LoVo (cell line): ENCODE measurements around the gene MMD.

Source experiments
- DNase-seq: peaks from one replicate; pipeline ENCODE4 v3.0.0-alpha.2; 2016; ENCODE audit warnings: low spot score

MMD gene

DNA sequence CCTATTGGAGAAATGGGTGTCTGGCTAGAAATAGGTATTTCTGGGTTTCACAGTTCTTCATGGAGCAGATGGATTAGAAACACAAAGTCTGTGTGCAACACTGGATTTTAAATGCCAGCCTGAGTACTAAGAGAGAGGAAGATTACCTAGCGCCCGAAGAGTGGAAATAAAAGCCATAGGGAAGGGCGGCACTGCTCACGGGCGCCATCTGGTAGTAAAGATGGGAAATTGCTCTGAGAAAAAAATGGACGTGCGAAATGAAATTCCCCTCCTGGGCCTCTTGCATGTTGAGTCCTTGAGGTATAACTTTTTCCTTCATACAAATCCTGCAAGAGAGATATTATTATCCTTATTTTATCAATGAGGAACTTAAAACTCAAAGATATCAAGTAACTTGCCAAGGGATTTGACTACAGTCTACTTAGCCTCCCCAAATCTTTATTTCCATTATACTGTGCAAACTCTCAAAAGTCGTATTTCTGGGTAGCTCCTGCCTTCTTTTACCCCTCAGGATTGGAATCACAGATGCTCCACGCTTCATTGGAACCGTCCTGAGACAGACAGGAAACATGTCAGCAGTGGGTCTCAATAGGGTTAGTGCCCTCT, 72.8 kb downstream of the MMD start:
- DNase-seq: peak; percentile 60

DNA sequence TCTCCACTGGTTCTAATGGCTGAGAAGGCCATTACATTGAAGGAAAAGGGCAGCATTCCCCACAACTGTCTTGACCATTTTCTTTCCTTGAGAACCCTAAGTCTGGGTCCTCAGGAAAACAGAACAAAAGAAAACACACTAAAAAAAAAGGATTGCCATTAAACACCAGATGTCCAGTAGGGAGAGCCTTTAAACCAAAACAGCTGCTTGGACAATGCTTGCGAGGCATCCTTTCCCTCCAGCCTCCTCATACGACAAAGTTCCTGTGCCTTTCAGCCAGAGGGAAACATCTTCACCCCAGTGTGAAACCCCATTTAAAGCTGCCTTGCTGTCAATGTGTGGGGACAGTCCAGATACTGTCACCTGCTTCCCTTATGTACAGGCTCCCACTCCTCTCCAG, 74.3 kb downstream of the MMD start:
- DNase-seq: no peak

DNA sequence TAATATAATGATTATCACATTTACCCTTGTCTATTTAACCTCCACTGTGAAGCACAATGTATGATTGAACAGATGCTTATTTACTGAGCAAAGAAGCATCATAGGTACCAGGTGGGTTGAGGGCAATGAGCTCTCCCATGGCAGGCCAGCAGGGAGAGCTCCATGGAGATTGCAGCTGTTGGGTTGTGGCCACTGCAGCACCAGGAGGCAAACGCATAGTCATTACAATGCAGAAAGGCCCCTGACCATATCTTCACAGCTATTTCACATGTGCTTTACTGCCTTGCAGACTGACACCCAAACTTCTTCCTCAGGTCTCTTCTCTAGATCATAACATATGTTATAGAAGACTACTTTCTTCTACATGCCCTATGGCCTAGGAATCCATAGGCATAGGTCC, 75.0 kb downstream of the MMD start:
- DNase-seq: no peak

DNA sequence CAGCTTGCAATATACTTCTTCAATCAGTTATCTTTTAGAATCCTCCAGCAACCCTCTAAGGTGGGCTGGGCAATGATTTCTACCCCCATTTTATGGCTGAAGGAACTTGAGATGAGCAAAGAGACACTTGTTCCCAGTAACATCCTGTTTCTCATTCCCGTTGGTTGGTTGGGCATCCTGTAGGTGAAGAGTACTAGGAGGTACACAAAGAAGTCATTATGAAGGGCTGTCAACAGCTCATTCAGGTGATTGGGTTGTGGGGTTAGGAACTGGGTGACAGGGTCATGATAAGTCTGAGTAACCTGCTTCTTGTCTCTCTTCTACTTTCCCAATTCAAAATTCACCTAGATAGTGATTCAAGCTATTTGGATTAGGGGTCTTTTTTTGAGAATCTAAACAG, 76.5 kb downstream of the MMD start:
- no peak for DNase-seq

DNA sequence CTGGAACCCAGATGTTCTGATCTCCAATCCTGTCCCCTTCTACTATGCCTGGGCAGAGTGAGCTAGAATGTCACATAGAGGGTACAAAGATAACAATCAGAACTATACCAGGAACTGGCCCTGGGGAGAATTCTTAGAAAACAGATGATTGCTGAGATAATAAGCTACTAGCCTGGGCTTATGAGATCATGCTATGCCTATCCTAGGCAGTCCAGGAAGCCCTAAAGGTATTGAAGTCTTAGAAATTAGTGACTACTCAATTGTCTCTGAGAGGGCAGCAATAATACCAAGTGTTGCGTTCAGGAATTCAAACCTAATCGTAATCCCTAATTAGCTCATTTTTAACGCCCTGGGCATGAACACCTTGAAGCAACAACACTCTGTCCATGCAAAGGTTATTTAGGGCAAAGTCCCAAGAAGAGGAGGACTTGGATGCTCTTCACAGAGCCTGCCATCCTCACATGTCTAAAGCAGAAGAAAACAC, 77.1 kb downstream of the MMD start:
- DNase-seq: no peak

DNA sequence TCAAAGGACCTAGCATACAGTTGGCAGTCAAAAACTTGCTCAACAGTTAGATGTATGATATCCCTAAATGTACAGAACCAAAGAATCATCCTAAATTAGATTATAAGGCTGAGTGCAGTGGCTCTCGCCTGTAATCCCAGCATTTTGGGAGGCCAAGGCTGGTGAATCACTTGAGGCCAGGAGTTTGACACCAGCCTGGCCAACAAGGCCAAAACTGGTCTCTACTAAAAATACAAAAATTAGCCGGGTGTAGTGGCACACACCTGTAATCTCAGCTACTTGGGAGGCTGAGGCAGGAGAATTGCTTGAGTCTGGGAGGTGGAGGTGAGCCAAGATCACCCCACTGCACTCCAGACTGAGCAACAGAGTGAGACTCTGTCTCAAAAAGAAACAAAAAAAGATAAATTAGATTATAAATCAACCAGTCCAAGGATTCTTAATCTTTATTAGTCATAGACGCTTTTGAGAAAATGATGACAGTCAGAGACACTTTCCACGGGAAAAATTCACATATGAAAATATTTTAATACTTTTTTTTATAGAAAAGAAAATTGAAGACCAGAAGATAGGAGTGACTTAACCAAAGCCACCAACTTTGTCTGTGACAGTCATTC, 77.6 kb downstream of the MMD start:
- no peak for DNase-seq

DNA sequence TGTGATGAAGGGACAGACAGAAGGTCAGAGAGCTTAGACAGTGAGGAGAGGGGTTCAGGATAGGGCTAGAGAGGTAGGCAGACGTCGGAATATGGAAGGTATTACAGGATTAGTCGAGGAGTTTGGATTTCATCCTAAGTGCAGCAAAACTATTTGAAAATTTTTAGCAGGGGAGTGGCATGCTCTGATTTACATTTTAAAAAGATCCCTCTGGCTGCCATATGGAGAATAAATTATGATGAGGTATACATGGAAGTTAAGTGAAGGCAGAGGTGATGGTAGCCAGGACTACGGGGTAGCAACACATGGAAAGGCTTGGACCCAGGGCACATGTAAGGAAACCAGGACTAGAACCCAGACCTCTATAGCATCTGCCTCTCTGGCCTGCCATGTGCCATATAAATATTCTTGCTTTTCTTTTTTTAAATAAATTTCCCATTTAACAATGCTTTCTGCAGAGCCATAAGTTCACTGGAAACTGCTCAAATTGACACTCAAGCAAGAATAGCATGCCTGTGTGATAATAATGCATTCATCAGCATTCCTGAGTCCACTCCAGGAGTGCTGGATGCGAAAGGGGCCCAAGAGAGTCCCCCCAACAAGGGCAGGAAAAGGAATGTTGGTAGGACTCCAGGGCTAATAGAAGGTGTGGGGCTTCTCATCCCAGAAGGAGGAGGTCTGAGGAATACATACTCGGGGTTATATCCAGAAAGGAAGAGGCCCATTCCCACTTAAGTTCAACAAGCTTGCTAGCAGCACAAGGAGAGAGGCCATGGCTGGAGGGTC, 78.6 kb downstream of the MMD start:
- DNase-seq: no peak
